Kidney epithelial cell (primary cell): ENCODE results near the gene ARHGAP12. TPM values are rescaled to one million over a fixed set of nuclear protein-coding genes. Genes with fewer than 3 reads are reported as not detected.
"Not testable (repeated sequence)": the region's sequence is repeated elsewhere in the genome, so short reads cannot be mapped to it uniquely, and the experiment has no call there.

Experiments used
- DNase-seq: peaks from one replicate; pipeline ENCODE4 v3.0.0-alpha.2; 2010; ENCODE audit warnings: low read depth
- H3K27me3 ChIP-seq: 2 replicates; pipeline ENCODE4 v1.6.0; 2011; ENCODE audit warnings: low read length; ENCODE audit not compliant: control insufficient read depth, insufficient read depth
- H3K36me3 ChIP-seq: 2 replicates; pipeline ENCODE4 v1.5.1; 2011; ENCODE audit warnings: low read length; ENCODE audit not compliant: control insufficient read depth, insufficient read depth
- H3K4me3 ChIP-seq: 2 replicates; pipeline ENCODE4 v1.5.1; 2011; ENCODE audit warnings: low read depth, mild to moderate bottlenecking, control low read depth, low read length
- CTCF ChIP-seq: IDR thresholded peaks from 2 replicates; pipeline ENCODE4 v1.5.1; 2011; ENCODE audit warnings: mild to moderate bottlenecking, moderate library complexity, low read length, control low read depth, inconsistent platforms; ENCODE audit not compliant: insufficient read depth, poor library complexity, severe bottlenecking
- total RNA-seq: library from RNA; depleted of rRNA; stranded (reverse); fragments of >200 nt; gene quantifications from 2 replicates; pipeline ENCODE4 v1.2.3, GENCODE V29; 2015

Gene ARHGAP12
- total RNA-seq, 1 donor from 2014 or later: 38.7 TPM

GRCh38 chr10:31972519-31973041 lies 43.9 kb upstream of the ARHGAP12 start:
- no peak for TF ChIP-seq CTCF
- no peak for DNase-seq
- no peaks in the 10 kb centered on the region for H3K36me3 ChIP-seq
- H3K27me3 ChIP-seq: no peaks in the 10 kb centered on the region
- H3K4me3 ChIP-seq: no peak overlapping the region

DNA sequence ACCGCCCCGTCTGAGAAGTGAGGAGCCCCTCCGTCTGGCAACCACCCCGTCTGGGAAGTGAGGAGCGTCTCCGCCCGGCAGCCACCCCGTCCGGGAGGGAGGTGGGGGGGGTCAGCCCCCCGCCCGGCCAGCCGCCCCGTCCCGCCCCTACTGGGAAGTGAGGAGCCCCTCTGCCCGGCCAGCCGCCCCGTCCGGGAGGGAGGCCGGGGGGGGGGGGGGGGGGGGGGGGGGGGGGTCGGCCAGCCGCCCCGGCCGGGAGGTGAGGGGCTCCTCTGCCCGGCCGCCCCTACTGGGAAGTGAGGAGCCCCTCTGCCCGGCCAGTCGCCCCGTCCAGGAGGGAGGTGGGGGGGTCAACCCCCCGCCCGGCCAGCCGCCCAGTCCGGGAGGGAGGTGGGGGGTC lies 41.2 kb upstream of the ARHGAP12 start:
- not testable (repeated sequence) for H3K4me3 ChIP-seq, H3K36me3 ChIP-seq, H3K27me3 ChIP-seq, DNase-seq

- H3K27me3 ChIP-seq: no peaks in the 10 kb centered on the region
- H3K36me3 ChIP-seq: no peaks in the 10 kb centered on the region
- TF ChIP-seq CTCF: no peak
- no peak for DNase-seq
- H3K4me3 ChIP-seq: no peak overlapping the region
Observed at GRCh38 chr10:31963589-31963980, 35.0 kb upstream of the ARHGAP12 start.

- no peak for DNase-seq
- no peak for TF ChIP-seq CTCF
- no peaks in the 10 kb centered on the region for H3K36me3 ChIP-seq
- no peaks in the 10 kb centered on the region for H3K27me3 ChIP-seq
- no peak overlapping the region for H3K4me3 ChIP-seq
Observed at GRCh38 chr10:31962826-31963588, 34.4 kb upstream of the ARHGAP12 start.

GRCh38 chr10:31961277-31962074 lies 32.8 kb upstream of the ARHGAP12 start:
- Histone ChIP-seq H3K27me3 (no peaks in the 10 kb centered on the region), H3K36me3 (no peaks in the 10 kb centered on the region), H3K4me3 (no peak overlapping the region)
- no peak for TF ChIP-seq CTCF
- DNase-seq: no peak

- no peak for TF ChIP-seq CTCF
- Histone ChIP-seq H3K36me3 (no peaks in the 10 kb centered on the region), H3K27me3 (no peaks in the 10 kb centered on the region), H3K4me3 (no peak overlapping the region)
- DNase-seq: no peak
Observed at GRCh38 chr10:31959461-31960173, 31.0 kb upstream of the ARHGAP12 start.
